Activated CD8-positive, alpha-beta memory T cell treated with anti-CD3 and anti-CD28 coated beads for 1 hour (primary cell): ENCODE measurements around the gene TRMT44.
"Not testable (repeated sequence)": the region's sequence is repeated elsewhere in the genome, so short reads cannot be mapped to it uniquely, and the experiment has no call there.

Experiments used
- DNase-seq, 2 donors: peaks; one replicate each; pipeline ENCODE4 v3.0.0-alpha.2; 2020; ENCODE audit warnings: low read depth in 1 of 2; ENCODE audit errors: extremely low read depth in 1 of 2

Gene TRMT44

DNA sequence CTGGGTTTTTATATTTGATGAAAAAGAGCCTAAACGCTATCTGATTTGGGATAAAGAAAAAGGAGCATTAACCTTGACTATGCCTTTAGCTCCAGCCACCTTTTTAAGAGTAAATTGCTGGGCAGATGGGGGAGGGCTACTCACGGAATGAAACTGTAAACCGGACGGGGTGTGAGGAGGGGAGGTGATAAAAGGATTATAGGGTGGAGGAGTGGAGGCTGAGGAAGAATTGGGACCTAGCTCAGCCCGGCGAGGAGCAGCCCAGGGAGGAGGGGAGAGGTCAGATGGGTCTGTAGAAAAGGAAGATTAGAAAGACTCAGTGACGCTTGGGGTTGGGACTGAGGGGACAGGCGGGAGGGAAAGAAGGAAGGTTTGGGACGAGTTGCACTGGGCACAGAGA is 46.1 kb downstream of the TRMT44 start:
- not testable (repeated sequence) for DNase-seq

DNA sequence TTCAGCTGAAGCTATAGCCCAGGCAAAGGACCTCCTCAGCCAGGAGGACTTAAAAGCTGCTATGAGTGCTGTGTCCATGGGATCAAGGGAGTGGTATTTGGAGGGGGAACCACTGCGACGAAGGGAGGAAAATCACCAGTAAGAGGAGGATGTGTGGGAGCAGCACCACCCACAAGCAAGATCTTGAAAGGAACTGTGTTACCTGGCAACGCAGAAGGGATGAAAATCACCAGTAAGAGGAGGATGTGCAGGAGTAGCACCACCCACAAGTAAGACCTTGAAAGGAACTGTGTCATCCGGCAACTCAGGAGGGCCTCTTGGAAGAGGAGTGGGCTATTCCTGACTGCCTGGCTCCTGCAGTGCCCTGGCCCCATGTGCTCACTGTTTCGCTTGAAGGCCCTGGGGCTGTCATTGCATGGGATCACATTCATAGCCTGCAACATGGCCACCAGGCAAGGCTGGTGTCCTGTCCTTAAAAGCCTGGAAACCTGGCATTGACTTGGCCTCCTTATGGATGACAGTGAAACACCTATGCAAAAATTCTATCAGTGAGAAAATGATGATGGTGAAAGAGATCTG is 48.3 kb downstream of the TRMT44 start:
- DNase-seq: no peak

DNA sequence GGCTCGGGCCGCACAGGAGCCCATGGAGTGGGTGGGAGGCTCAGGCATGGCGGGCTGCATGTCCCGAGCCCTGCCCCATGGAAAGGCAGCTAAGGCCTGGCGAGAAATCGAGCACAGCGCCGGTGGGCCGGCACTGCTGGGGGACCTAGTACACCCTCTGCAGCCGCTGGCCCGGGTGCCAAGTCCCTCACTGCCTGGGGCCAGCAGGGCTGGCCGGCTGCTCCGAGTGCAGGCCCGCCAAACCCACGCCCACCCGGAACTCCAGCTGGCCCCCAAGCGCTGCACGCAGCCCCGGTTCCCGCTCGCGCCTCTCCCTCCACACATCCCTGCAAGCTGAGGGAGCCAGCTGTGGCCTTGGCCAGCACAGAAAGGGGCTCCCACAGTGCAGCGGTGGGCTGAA is 50.9 kb downstream of the TRMT44 start:
- DNase-seq: not testable (repeated sequence)

DNA sequence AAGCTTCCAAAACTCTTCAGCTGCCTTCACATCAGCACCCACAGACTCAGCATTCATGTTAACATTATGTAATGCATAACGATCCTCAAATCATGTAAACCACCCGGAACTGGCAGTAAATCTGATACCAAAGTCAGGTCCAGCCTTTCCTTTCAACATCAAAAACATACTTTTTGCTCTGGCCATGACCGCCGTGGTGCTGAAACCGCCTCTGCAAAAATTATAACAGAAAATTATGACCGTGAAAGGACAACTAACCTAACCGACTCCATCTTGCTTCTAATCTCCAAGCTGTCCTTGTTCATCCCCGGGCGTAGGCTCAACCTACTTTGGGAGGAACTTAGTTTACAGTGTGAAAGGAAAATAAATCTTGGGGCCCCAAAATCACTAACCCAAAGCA is 51.6 kb downstream of the TRMT44 start:
- no peak for DNase-seq

DNA sequence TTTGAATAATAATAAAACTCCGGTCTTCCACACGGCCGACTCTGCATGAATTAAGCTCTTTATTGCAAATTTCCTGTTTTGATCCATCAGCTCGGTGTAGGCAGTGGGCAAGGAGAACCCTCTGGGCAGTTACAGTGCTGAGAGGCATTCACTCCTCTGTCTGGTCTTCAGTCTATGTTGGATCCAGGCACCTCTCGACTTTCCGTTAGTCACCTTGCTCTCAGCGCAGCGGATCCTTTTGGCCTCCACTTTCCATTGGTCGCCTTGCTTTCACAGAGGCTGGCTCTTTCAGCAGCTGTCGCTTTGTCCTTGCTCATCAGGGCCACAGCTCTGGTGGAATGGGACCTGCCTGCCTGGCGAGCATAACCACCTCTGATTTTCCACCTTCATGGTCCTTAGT is 52.9 kb downstream of the TRMT44 start:
- no peak for DNase-seq

DNA sequence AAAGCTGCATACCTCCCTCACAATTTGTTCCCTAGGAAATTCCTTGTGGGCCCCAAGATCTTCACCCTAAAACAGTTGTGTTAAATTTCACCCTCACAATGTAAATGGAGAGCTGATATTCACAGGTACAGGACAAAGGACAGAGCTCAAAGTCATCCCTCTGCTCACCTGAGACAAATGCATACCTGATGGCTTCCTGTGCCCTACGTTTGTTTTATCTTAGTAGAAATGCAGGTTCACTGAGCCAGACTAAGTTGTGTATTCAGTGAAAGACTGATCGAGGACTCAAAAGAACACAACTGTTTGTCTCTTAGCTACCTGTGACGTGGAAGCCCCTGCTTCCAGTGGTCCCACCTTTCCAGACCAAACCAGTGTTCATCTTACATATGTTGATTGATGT is 53.6 kb downstream of the TRMT44 start:
- DNase-seq: no peak

DNA sequence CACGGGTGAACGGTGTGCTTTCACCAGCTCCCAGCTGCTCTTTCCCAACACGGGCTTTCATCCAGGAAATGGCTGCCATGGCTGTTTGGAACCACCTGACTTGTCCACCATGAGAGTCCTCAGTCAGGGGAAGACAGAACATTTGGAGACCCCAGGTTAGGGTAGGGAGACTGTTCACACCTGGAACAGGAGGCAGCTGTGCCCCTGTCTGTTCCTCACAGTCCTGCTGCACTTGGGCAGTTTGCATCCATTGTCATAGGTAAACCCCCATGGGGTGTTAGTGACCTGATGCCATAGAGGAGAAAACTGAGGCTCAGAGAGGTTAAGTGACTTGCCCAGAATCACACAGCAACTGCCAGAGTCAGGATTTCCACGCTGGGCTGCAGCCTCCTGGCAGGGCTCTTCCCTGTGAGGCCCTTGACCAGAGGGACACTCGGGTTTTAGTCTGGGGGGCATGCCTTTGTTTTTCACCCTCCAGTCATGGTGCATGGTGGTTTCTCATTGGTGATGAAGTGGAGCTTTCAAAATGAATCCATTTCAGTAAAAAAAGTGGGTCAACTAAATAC is 54.5 kb downstream of the TRMT44 start:
- no peak for DNase-seq

DNA sequence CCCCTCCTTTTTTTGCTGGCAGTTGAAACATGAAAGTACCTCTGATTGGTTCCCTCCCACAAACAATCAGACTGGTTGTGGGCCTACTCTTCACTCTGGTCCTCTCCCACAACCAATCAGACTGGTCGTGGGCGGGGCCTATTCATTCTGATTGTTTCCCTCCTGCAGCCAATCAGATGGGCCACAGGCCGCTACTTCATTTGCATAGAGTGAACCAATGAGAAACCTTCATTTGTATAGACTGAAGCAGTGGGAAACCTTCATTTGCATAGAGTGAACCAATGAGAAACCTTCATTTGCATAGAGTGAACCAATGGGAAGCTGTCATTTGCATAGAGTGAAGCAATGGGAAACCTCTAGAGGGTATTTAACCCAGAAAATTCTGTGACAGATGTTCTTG is 55.2 kb downstream of the TRMT44 start:
- DNase-seq: no peak

DNA sequence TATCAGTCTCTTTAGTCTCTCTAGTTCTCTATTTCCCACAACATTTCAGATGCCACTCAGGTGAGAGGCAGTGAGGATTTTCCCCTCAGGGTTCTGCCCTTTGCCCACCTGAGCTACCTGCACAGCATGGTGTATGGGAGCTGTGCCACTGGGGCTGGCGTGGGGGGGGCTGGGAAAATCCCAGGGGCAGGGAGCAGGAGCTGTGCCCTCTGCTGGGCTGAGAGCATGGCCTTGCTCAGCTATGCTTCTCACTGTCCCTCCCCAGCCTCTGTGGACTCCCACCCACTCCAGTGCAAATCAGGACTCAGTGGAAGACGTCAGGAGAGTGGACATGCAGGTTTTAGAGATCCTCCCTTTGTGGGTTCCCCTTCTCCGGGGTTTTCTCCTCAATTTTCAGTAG is 57.2 kb downstream of the TRMT44 start:
- DNase-seq: no peak

DNA sequence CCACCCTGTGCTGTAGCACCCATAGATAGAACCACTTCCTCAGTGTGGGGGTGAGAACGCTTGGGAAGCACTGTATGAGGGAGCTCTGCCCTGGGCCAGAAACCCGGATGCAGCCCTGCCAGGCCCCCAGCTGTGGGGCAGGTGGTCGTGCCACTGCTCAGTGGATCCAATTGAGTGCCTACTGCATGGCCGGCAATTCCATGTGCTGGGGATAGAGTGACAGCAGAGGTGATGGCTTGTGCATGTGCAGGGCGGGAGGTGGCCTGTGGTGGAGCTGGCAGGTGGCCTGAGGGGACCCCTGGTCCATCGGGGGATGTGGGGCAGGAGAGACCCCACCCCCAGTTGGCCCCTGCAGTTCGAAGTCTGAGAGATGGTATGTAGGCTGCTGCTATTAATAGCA is 60.4 kb downstream of the TRMT44 start:
- DNase-seq: no peak

DNA sequence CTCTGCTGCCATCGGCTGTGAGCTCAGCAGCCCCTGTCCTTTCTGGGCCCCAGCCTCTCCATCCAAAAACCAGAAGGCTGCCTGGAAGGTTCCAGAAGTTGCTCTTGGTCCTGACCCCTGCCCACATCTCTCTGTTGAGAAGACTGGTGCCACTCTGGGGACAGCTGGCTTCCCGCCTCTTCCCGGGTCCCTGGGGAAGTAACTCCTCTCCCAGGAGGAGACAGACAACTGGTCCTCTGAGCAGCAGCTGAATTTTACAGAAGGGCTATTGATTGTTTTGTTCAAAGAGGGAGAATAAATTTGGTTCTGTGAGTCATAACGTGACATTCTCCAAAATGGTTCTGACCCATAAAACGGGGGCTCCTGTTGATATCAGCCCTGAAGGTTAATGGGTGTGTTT is 61.2 kb downstream of the TRMT44 start:
- no peak for DNase-seq

DNA sequence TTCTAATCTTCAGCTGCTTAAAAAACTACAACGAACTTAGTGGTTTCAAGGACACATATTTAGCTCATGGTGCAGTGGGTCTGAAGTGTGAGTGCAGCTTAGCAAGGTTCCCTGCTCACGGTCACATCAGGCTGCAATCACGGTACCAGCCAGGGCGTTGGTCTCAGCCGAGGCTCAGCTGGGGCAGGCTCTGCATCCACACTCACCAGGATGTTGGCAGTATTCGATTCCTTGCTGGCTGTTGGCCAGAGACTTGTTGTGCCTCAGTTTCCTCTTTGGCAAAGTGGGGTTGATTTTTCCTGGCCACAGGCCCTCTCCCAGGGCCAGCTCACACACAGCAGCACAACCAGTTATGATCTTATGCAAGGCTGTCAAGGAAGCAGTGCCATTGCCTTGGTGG is 61.8 kb downstream of the TRMT44 start:
- no peak for DNase-seq

DNA sequence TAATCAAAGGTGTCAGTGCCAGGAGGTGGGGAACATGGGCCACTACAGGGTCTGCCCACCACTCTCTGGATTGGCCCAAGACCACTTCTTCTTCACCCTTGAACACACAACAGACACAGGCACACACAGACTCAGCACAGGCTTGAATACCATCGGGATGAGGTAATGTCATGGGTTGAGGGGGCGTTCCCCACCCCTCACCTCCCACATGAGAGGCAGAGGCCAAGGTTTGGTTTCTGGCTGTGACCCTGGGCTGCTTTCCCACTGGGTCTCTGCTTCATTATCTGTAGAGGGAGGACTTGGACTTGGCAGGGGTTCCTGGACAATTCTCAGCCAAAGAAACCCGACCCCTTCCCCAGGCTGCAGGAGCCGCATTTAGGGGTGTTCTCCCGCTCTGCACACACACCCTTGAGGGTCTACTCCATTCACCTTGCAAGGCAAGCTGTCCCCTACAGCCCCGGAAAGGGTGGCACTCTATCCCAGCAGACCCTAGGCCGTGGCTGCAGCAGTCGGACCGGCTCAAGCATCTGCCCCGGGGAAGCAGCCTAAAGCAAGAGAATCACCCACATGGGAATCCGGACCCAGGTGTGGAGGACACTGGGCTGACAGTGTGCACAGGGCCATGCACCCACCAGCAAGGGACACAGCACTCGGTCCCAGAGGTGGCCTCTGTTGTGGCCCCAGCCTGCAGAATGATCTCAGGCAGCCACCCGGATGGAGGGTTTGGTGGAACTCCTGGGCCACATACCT is 62.4 kb downstream of the TRMT44 start:
- no peak for DNase-seq

DNA sequence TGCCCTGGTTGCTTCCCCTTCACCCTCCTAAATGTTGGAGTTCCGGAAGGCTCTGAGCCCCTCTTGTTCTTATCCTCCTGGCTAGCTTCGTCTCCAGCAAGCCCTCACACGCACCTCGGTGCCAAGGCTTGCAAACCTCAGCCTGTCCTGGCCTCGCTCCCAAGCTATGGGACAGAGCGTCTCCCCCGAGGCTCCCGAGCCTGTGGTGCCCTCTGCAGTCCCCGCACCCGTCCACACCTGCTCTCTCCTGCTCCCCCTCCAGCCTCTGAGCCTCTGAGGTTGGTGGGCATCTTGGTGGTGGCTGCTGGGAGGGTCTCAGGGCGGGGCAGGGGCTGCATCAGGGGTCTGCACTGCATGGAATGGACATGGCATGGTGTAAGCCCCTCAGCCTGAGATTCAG is 63.2 kb downstream of the TRMT44 start:
- no peak for DNase-seq

DNA sequence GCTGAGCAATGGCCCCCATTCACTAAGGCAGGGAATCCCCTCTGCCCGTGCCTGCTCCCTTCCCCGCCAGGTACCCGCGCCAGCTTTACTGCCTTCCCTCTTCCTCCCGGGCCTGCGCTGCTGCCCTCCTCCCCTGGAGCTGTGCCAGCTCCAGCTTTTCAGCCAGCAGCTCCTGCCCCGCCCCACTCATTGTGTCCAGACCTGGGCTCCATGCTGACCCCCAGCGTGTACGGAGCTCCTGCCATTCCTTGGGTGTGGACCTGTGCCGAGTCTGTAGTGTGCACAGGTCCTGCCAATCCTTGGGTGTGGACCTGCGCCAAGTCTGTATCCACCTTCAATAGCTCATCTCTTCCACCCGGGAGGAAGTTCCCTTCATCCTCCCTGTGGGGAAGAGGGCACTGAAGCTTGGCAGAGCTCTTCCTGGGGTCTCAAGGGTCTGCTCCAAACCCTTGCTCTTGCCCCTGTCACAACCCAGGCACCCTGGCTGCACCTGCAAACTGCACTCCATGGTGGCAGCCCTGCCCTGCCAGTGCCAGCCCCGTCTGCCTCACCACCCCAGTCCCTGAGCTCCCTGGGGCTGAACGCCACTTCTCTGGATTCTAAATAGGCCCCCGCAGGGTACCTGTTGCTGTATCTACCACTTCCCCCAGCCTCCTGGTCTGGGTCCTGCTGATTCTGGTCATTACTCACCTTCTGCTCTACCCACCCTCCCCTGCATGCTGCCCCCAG is 63.9 kb downstream of the TRMT44 start:
- DNase-seq: no peak

DNA sequence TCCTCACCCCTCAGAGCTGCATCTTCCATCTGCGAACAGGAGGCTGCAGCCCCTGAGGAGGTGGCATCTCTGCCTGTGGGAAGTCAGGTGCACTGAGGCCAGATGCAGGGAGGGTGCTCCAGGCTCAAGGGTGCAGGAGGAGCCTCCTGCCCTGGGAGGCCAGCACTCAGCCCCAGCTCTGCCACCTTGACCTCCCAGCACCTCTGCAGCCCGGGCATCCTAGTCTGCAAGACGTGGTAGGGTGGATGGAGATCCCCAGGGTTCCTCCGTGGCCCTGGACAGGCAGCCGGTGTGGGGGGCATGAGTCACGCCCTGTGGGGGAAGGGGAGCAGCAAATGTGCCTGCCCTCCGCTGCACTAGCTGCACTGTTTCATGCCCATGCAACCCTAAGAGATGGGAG is 64.7 kb downstream of the TRMT44 start:
- DNase-seq: no peak

DNA sequence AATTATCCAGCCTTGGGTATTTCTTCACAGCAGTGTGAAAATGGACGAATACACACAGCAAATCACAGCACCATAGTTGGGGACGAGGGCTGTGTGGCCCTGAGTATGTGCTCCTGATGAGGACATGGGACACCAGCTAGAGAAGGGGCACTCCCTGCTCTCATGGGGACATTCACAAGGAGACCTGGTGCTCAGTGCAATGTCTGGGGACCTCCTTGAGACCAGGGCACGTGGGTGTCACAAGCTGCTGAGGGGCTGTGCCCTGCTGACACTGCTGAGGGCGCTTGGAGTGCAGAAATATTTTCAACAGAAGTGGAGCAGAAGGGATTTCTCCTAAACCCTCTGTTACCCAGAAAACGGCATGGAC is 65.4 kb downstream of the TRMT44 start:
- DNase-seq: no peak

DNA sequence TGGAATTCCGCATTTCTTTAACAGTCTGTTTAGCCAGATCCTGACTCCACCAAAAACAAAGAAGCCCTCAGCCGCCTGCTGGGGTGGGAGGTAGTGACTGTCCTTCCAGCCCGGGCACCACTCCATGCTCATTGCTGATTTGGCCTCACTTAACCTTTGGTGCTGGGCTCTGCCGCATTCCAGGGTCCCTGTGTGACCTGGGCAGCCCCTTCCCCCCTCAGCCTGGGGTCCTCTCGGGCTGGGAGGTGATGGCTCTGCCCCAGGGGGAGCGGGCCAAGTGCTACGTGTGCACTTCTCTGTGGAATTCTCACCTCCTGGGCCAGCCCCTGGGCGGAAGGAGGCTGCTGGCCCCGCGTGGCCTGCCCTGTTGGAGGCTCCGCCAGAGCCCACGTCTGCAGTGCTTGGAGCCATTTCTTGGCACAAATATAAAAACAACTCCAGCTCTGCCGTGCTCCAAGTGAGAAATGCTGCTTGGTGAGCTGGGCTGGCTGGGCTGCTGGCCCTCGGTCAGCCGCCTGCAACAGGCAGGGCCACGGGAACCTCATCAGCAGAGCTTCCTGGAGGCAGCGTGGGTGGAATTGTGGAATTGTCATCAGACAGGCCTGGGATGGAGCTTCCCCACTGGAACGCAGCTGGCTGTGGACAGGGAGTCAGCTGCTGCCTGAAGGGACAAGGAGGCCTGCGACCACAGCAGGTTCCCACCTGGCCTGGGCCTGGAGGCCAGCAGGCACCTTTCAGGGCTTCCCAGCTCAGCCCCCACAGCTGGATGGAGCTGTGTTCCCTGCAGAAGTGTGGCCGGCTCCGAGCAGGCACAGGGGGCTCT is 66.0 kb downstream of the TRMT44 start:
- DNase-seq: no peak

DNA sequence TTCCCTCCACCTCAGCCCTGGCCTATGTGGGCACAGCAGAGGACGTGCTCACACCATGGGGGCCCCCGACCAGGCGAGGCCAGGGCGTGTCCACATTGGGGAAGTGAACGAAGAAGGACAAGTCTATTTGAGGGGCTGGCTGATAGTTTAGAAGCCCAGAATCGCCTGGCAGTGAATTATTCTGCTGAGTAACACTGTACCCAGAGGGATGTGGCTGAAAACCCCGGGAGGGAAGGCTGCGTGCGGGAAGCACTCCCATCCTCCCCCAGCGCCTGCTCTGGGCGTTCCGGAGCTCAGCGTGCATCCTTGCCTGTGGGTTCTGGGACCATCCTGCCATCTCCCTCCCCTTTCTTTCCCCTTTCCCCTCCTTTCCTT is 66.6 kb downstream of the TRMT44 start:
- DNase-seq: no peak

DNA sequence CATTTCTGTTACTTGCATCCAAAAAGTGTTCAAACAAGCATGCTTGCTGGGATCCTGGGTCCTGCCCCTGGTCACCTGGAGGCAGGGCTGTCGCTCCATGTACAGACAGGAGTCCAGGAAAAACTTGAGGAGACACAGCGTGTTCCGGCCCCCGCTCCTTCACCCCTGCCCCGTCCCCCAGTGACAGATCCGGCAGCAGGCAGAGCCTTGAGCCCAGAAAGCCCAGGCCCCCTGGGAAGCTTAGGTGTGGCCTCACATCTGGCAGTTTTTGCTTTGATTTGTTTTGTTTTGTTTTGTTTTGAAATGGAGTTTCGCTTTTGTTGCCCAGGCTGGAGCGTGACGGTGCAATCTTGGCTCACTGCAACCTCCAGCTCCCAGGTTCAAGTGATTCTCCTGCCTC is 67.0 kb downstream of the TRMT44 start:
- DNase-seq: no peak

DNA sequence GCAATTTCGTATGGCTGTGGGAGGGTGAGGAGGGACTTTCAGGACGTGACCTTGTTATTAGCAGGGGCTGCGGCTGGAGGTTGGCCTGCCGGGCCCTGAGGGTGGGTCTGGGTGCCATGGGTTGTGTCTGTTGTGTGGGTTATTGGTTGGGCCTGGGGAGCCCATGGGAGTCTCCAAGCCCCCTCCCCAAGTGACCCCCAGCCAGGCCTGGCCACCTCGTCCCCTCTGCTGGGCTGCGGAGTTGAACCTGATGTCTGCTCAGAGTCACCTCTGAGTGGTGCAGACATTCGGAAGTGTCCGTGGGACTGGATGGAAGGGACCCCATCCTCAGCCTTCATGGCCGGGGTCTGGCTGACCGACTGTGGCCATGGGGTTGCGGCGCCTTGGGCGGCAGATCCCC is 67.7 kb downstream of the TRMT44 start:
- no peak for DNase-seq
